NB4 (cell line): ENCODE results near the gene ADPRS.

Source experiments
- CTCF ChIP-seq: IDR thresholded peaks from one replicate; pipeline ENCODE4 v1.5.1; 2012; ENCODE audit warnings: low read depth, low read length
- MYC ChIP-seq: IDR thresholded peaks from 2 replicates; pipeline ENCODE4 v1.6.1; 2011; ENCODE audit warnings: low read depth, low read length
- POLR2A ChIP-seq: IDR thresholded peaks from 2 replicates; pipeline ENCODE4 v1.6.1; 2011; ENCODE audit warnings: mild to moderate bottlenecking; ENCODE audit not compliant: insufficient read length; ENCODE audit errors: extremely low read depth
- TF ChIP-seq, protein P1 (sequence below): IDR thresholded peaks from 2 replicates; pipeline ENCODE4 v1.6.1; 2011; ENCODE audit warnings: low read depth, low read length

DNA sequence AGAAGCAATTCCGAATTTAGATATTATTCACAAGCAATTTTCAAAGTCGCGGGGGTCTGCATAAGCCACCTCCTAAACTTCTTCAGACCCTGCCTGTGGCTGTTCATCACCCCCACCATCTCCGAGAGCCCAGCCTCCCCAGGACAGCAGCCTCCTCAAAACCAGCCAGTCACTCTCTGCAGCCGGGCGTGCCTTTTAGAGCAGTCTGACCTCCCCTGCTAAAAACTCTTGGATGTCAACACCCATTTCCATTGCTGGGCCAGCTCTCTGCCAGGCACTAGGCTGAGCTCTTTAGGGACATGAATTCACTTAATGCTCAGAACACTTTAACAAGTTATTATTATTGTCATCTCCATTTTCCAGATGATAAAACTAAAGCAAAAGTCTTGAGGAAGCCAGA lies 11.7 kb downstream of the ADPRS start:
- TF ChIP-seq CTCF: no peak
- TF ChIP-seq POLR2A: no peak
- TF ChIP-seq, protein P1, sequence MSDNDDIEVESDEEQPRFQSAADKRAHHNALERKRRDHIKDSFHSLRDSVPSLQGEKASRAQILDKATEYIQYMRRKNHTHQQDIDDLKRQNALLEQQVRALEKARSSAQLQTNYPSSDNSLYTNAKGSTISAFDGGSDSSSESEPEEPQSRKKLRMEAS: no peak
- TF ChIP-seq MYC: no peak
